HG03354 (cell line): ENCODE data around the gene C11orf24.
A peak's percentile ranks its signal among the peaks of the same experiment; 100 is the strongest.

Experiments
- ATAC-seq: cut with Tn5 transposase; IDR thresholded peaks from one replicate; pipeline ENCODE4 v1.9.1; 2021; ENCODE audit warnings: mild to moderate bottlenecking; ENCODE audit not compliant: unreplicated experiment, poor library complexity, severe bottlenecking

C11orf24 gene

DNA sequence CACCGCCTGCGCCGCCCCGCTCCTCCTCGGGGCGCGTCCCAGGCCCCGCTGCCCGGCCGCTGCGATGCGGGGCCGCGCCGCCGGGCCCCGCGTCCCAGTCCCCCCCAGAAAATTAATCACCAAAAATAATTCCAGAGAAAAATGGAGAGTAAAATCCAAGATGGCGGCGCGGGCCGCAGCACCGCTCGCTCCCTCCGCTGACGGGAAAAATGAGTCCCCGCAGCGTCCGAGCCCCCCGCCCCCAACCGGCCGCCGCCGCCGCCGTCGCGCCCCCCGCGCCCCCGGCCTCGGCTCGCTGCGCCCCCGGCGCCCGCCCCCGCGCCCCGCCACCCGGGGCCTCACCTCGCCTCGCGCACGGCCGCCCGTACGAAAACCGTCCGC lies 58.6 kb downstream of the C11orf24 start, which contains the start of gene KMT5B:
TSS of gene KMT5B (minus strand) at position 162 of the 381 bp plus-strand sequence. CDS start 23,220 bp downstream, outside the sequence.
- ATAC-seq = peak; percentile 15

DNA sequence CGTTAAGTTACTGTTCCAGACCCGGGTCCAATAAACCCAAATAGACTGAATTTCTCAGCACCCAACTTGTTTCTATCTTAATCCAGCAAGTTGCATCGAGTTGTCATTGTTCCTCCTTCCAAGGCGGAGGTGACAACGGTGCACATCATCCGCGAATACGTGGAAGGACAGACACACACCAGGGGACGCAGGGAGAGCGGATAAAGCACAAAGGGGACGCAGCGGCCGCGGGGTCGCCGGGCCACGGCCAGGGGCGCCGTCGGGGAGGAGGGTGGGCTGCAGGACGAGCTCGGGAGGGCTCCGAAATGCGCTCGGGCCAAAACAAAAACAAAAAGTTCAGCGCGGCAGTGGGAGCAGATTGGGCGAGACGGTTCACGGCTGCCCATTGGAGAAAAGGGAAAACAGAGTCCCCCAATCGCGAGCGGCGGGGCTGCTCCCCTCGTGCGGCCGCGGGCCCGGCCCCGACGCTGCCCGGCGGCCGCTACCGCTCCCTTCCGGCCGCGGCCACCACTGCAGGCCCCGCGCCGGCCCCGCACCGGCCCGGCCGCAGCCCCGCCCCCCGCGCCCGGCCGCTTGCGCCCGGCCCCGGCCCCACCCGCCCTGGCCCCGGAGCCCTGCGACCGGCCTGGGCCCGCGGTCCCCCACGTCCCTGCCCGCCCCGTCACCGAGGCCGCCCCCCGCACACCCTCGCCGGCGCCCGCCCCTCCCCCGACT lies 59.2 kb downstream of the C11orf24 start:
- ATAC-seq = peak; percentile 65

DNA sequence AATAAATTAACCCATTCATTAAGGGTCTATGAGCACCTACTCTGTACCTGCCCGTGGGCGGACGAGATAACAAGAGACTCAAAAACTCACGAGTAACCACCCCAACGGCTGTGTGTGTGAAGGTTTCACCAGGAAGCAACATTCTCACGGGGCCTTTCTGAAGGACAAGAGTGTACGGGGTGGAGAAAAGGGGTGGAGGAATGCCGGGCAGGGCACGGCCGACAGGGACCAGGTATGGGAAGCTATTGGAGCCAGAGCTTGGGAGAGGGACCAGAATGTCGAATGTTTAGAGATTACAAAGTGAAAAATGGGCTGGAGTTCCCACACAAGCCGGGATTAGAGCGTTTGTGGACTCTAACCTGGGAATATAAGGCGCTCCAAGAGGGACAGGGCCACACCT lies 60.2 kb downstream of the C11orf24 start:
- ATAC-seq = no peak
